Caco-2 (cell line): ENCODE measurements around the gene KRT81. TPM values are rescaled to one million over a fixed set of nuclear protein-coding genes. Genes with fewer than 3 reads are reported as not detected.
"Not testable (repeated sequence)": the region's sequence is repeated elsewhere in the genome, so short reads cannot be mapped to it uniquely, and the experiment has no call there.

Source experiments
- BruUV-seq: library from RNA; stranded (reverse); fragments of 400-500 nt; replicated peaks from 2 replicates; lab custom pipeline; 2021; lab: Mats Ljungman, UMichigan
- CTCF ChIA-PET: fragments of 300-600 bp; sonication (Branson Sonifier 250); formaldehyde crosslinking; loops from one replicate; lab custom pipeline; 2022; ENCODE audit warnings: antibody characterized with exemption; lab: Charles Lee
- POLR2A ChIA-PET: fragments of 300-600 bp; sonication (Branson Sonifier 250); formaldehyde crosslinking; loops from one replicate; lab custom pipeline; 2022; ENCODE audit warnings: antibody characterized with exemption; lab: Charles Lee
- DNase-seq, 2 experiments: peaks; one replicate each; pipeline versions ENCODE4 v3.0.0 to v3.0.0-alpha.2; 2020 to 2022
- H3K27me3 ChIP-seq: replicated peaks from 2 replicates; pipeline ENCODE4 v1.6.0; 2011; ENCODE audit warnings: low read length; ENCODE audit not compliant: control insufficient read depth, insufficient read depth
- H3K36me3 ChIP-seq: 2 replicates; pipeline ENCODE4 v1.5.1; 2011; ENCODE audit warnings: low read length; ENCODE audit not compliant: control insufficient read depth, insufficient read depth
- H3K4me1 ChIP-seq: fragments of 250-450 bp; sonication (Bioruptor Pico); 2 replicates; pipeline ENCODE4 v1.5.1; 2020; ENCODE audit warnings: mild to moderate bottlenecking
- H3K4me3 ChIP-seq: 2 replicates; pipeline ENCODE4 v1.5.1; 2011; ENCODE audit warnings: low read depth, mild to moderate bottlenecking, control low read depth, low read length
- H3K9me3 ChIP-seq: fragments of 250-450 bp; sonication (Bioruptor Pico); 2 replicates; pipeline ENCODE4 v1.5.1; 2020; ENCODE audit warnings: mild to moderate bottlenecking, moderate library complexity
- H3K27ac Mint-ChIP-seq: one replicate; pipeline ENCODE4 v1.8.0; 2022; ENCODE audit warnings: mixed read lengths; ENCODE audit not compliant: unreplicated experiment
- H3K27me3 Mint-ChIP-seq: one replicate; pipeline ENCODE4 v1.8.0; 2022; ENCODE audit warnings: mixed read lengths; ENCODE audit not compliant: insufficient read depth, unreplicated experiment
- H3K36me3 Mint-ChIP-seq: one replicate; pipeline ENCODE4 v1.8.0; 2022; ENCODE audit warnings: mild to moderate bottlenecking, mixed read lengths; ENCODE audit not compliant: insufficient read depth, unreplicated experiment
- H3K4me1 Mint-ChIP-seq: one replicate; pipeline ENCODE4 v1.8.0; 2022; ENCODE audit warnings: low read depth, mixed read lengths; ENCODE audit not compliant: unreplicated experiment
- H3K4me3 Mint-ChIP-seq: one replicate; pipeline ENCODE4 v1.8.0; 2022; ENCODE audit warnings: mild to moderate bottlenecking, moderate library complexity, mixed read lengths; ENCODE audit not compliant: unreplicated experiment
- H3K9me3 Mint-ChIP-seq: one replicate; pipeline ENCODE4 v1.8.0; 2022; ENCODE audit warnings: mixed read lengths; ENCODE audit not compliant: unreplicated experiment
- intact Hi-C: fragments of 100-400 bp; cut with micrococcal nuclease; formaldehyde crosslinking; loops from one replicate; pipeline ENCODE4 v1.10.0; 2022; ENCODE audit not compliant: unreplicated experiment
- total RNA-seq: library from RNA; stranded (reverse); gene quantifications from 2 replicates; pipeline ENCODE4 v1.2.3, GENCODE V29; 2022
- TF ChIP-seq, protein P1 (sequence below), 2 experiments: fragments of 200-600 bp in 1 of 2; IDR thresholded peaks; 1 replicate in 1 of 2; 2 replicates in 1 of 2; pipeline versions ENCODE4 v1.5.1 to v1.8.0; 2011 to 2022; ENCODE audit warnings: antibody characterized with exemption in 1 of 2, control low read depth in 1 of 2, inconsistent platforms in 1 of 2, low read depth in 1 of 2, low read length in 1 of 2, mild to moderate bottlenecking in 1 of 2, moderate library complexity in 1 of 2; ENCODE audit not compliant: insufficient read depth in 1 of 2, severe bottlenecking in 1 of 2, unreplicated experiment in 1 of 2

KRT81 gene
- total RNA-seq, 1 experiment from 2014 or later, result 0.45 TPM

DNA sequence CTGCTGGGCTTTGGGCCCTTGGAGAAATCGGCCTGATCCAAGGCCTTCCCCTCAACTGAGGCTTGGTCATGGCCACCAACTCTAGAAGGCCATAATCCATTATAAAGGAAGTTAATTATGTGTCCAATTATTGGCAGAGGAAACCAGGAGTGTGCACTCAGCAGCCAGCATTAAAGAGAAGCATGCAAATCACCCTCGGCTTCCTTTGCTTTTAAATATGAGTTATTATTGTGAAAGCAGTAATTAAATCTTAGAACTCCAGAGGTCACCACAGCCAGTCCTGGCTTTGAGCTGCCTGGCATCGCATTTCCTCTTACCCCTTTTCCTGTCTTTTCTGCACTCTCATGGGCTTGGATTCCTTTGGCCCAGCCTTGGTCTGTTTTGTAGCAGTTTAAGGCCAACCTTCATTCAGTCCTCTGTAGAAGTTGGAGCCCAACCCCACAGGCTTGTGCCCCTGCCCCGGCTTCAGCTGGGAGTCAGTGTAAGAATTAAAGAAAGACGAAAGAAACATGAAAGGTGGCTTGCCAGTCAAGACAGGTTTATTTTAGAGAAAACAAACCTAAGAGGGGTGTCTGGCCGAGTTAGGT, 31.6 kb downstream of the KRT81 start:
- Mint-ChIP-seq H3K4me3 (no peak overlapping the region), H3K36me3 (no peaks in the 10 kb centered on the region)
- peaks cover 21% of the 10 kb centered on the region for H3K4me1 ChIP-seq

GRCh38 chr12:52258335-52258901, 32.9 kb downstream of the KRT81 start:
- Mint-ChIP-seq H3K4me1 (peaks cover 6% of the 10 kb centered on the region), H3K4me3 (no peak overlapping the region), H3K27me3 (no peaks in the 10 kb centered on the region), H3K27ac (no peak overlapping the region), H3K9me3 (no peaks in the 10 kb centered on the region), H3K36me3 (no peaks in the 10 kb centered on the region)
- no peak for DNase-seq
- ChIA-PET POLR2A (no interaction called here), CTCF (no interaction called here)
- Histone ChIP-seq H3K27me3 (no peaks in the 10 kb centered on the region), H3K36me3 (peaks cover 1% of the 10 kb centered on the region; the same call in 1 of the 2 replicates), H3K4me3 (no peak overlapping the region), H3K9me3 (peaks cover 19% of the 10 kb centered on the region), H3K4me1 (peaks cover 17% of the 10 kb centered on the region)
- no TSS peak for BruUV-seq
- intact Hi-C loops, result no loop called here
- TF ChIP-seq, protein P1, sequence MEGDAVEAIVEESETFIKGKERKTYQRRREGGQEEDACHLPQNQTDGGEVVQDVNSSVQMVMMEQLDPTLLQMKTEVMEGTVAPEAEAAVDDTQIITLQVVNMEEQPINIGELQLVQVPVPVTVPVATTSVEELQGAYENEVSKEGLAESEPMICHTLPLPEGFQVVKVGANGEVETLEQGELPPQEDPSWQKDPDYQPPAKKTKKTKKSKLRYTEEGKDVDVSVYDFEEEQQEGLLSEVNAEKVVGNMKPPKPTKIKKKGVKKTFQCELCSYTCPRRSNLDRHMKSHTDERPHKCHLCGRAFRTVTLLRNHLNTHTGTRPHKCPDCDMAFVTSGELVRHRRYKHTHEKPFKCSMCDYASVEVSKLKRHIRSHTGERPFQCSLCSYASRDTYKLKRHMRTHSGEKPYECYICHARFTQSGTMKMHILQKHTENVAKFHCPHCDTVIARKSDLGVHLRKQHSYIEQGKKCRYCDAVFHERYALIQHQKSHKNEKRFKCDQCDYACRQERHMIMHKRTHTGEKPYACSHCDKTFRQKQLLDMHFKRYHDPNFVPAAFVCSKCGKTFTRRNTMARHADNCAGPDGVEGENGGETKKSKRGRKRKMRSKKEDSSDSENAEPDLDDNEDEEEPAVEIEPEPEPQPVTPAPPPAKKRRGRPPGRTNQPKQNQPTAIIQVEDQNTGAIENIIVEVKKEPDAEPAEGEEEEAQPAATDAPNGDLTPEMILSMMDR (IDR thresholded peaks at IDR 0.05; ENCODE audit: insufficient read depth in 1 of 2, low read depth in 1 of 2, low read length in 1 of 2, severe bottlenecking in 1 of 2, unreplicated experiment in 1 of 2), result no peak

More for the DNA sequence above, 31.6 kb downstream of the KRT81 start:
- no peaks in the 10 kb centered on the region for H3K27me3 Mint-ChIP-seq
- intact Hi-C loops, result no loop called here
- no peaks in the 10 kb centered on the region for H3K27me3 ChIP-seq
- no peak overlapping the region for H3K27ac Mint-ChIP-seq
- H3K9me3 ChIP-seq, result peaks cover 19% of the 10 kb centered on the region
- peaks cover 6% of the 10 kb centered on the region for H3K4me1 Mint-ChIP-seq
- BruUV-seq, result no TSS peak
- H3K36me3 ChIP-seq, result peaks cover 1% of the 10 kb centered on the region; the same call in 1 of the 2 replicates
- H3K9me3 Mint-ChIP-seq, result no peaks in the 10 kb centered on the region
- DNase-seq, result no peak
- TF ChIP-seq, protein P1 (IDR thresholded peaks at IDR 0.05; ENCODE audit: insufficient read depth in 1 of 2, low read depth in 1 of 2, low read length in 1 of 2, severe bottlenecking in 1 of 2, unreplicated experiment in 1 of 2), result no peak
- ChIA-PET CTCF (no interaction called here), POLR2A (no interaction called here)
- H3K4me3 ChIP-seq, result no peak overlapping the region

DNA sequence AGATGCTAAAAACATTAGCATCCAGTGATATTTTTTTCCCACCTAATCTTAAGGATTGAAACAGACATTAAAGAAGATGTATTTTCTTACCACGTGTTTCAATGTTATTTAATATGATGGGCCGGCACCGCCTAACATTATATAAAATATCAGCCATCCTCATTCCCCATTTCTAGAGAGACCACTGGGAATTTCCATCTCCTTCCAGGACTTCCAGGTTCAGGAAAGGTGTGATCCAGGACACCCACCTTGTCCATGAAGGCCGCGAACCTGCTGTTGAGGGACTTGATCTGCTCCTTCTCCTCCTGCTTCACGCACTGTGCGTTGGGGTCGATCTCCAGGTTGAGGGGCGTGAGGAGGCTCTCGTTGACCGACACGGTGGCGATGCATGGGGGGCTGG, 33.4 kb downstream of the KRT81 start:
- H3K27me3 Mint-ChIP-seq, H3K36me3 Mint-ChIP-seq: not testable (repeated sequence)

More for the DNA sequence above, 33.4 kb downstream of the KRT81 start:
- peaks cover 12% of the 10 kb centered on the region for H3K4me1 ChIP-seq
- H3K27ac Mint-ChIP-seq, intact Hi-C loops, DNase-seq, POLR2A ChIA-PET, H3K4me3 Mint-ChIP-seq, H3K4me3 ChIP-seq, H3K4me1 Mint-ChIP-seq, CTCF ChIA-PET, H3K9me3 Mint-ChIP-seq, H3K36me3 ChIP-seq, H3K27me3 ChIP-seq, BruUV-seq: not testable (repeated sequence)
- H3K9me3 ChIP-seq, result peaks cover 15% of the 10 kb centered on the region
